ENCODE measurements around the gene ETS2. TPM values are rescaled to one million over a fixed set of nuclear protein-coding genes. Genes with fewer than 3 reads are reported as not detected.

ETS2 gene
- polyA plus RNA-seq, 2 donors = 33.6 to 53.3 TPM

DNA sequence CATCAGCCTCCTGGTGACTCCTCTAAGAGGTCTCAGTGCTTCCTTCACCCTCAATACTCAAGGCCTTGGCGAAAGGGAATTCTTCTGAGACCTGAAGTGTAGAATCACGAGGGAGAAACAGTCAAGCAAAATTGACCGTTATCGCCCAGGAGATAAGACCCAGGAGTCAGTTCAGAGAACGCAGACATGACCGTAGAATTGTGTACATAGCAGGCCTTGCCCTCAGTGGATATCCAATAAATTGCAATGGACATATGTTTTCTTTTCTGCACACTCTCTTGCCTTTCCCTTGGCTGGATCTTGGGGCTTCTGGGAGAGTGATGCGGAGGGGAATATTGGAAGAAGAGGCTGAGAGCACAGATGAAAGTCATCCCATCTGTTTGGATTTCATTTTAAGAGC is 15.7 kb upstream of the ETS2 start:
- WGBS, 2 donors = 76 to 77% methylated on average over 7 of the region's 7 CpGs

GRCh38 chr21:38790961-38791360 is 14.8 kb upstream of the ETS2 start:
- whole genome bisulfite sequencing, 2 donors = 65 to 70% methylated on average over 4 of the region's 4 CpGs
- Histone ChIP-seq H3K27me3 (ENCODE audit: control insufficient read depth in 1 of 2, insufficient read depth in 2 of 2, low read length in 2 of 2) (no peaks in the 10 kb centered on the region), H3K36me3 (ENCODE audit: control insufficient read depth in 2 of 2, insufficient read depth in 2 of 2, low read length in 1 of 2) (no peaks in the 10 kb centered on the region), H3K27ac (ENCODE audit: low read depth in 2 of 2, low read length in 1 of 2) (no peak overlapping the region), H3K4me3 (ENCODE audit: low read depth in 1 of 2, low read length in 2 of 2) (no peak overlapping the region), H3K4me1 (ENCODE audit: control insufficient read depth in 2 of 2, insufficient read depth in 2 of 2, low read length in 1 of 2) (peaks cover 0 to 12% of the 10 kb centered on the region in 2 donors), H3K9me3 (ENCODE audit: control insufficient read depth in 2 of 2, insufficient read depth in 1 of 2, low read depth in 1 of 2, low read length in 1 of 2) (no peaks in the 10 kb centered on the region)

More for the DNA sequence above, 15.7 kb upstream of the ETS2 start:
- Histone ChIP-seq H3K27me3 (ENCODE audit: control insufficient read depth in 1 of 2, insufficient read depth in 2 of 2, low read length in 2 of 2) (no peaks in the 10 kb centered on the region), H3K9me3 (ENCODE audit: control insufficient read depth in 2 of 2, insufficient read depth in 1 of 2, low read depth in 1 of 2, low read length in 1 of 2) (no peaks in the 10 kb centered on the region), H3K4me3 (ENCODE audit: low read depth in 1 of 2, low read length in 2 of 2) (no peak overlapping the region), H3K27ac (ENCODE audit: low read depth in 2 of 2, low read length in 1 of 2) (no peak overlapping the region), H3K4me1 (ENCODE audit: control insufficient read depth in 2 of 2, insufficient read depth in 2 of 2, low read length in 1 of 2) (peaks cover 0 to 10% of the 10 kb centered on the region in 2 donors), H3K36me3 (ENCODE audit: control insufficient read depth in 2 of 2, insufficient read depth in 2 of 2, low read length in 1 of 2) (no peaks in the 10 kb centered on the region)

- H3K4me3 ChIP-seq (ENCODE audit: low read depth in 1 of 2, low read length in 2 of 2) = no peak overlapping the region
- no peaks in the 10 kb centered on the region for H3K36me3 ChIP-seq (ENCODE audit: control insufficient read depth in 2 of 2, insufficient read depth in 2 of 2, low read length in 1 of 2)
- H3K4me1 ChIP-seq (ENCODE audit: control insufficient read depth in 2 of 2, insufficient read depth in 2 of 2, low read length in 1 of 2) = peaks cover 0 to 13% of the 10 kb centered on the region in 2 donors
- H3K9me3 ChIP-seq (ENCODE audit: control insufficient read depth in 2 of 2, insufficient read depth in 1 of 2, low read depth in 1 of 2, low read length in 1 of 2) = no peaks in the 10 kb centered on the region
- 84 to 93% methylated on average over 5 of the region's 5 CpGs for WGBS, 2 donors
- H3K27ac ChIP-seq (ENCODE audit: low read depth in 2 of 2, low read length in 1 of 2) = no peak overlapping the region
- H3K27me3 ChIP-seq (ENCODE audit: control insufficient read depth in 1 of 2, insufficient read depth in 2 of 2, low read length in 2 of 2) = no peaks in the 10 kb centered on the region
Observed at GRCh38 chr21:38792676-38793459, 12.9 kb upstream of the ETS2 start.

GRCh38 chr21:38793926-38794713 is 11.6 kb upstream of the ETS2 start:
- 75 to 79% methylated on average over 16 of the region's 16 CpGs for WGBS, 2 donors

DNA sequence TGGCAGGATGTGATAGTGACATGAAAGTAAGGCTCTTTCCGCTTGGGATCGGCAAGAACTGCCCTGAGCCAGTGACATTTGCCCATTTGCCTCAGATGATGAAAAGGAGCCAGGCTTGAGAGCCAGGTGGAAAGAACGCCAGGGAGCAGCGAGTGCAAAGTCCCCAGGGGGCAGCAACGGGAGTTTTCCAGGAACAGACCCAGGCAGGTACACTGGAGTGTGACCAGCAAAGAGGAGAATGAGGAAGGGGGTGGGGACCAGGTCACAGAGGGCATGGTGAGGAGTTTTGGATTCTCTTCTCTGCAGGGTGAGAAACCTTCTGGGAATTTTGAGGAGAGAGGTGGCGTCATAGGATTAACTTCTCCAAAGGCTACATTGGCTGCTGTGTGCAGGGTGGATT is 10.8 kb upstream of the ETS2 start:
- Histone ChIP-seq H3K4me3 (ENCODE audit: low read depth in 1 of 2, low read length in 2 of 2) (no peak overlapping the region), H3K27ac (ENCODE audit: low read depth in 2 of 2, low read length in 1 of 2) (no peak overlapping the region), H3K36me3 (ENCODE audit: control insufficient read depth in 2 of 2, insufficient read depth in 2 of 2, low read length in 1 of 2) (no peaks in the 10 kb centered on the region), H3K27me3 (ENCODE audit: control insufficient read depth in 1 of 2, insufficient read depth in 2 of 2, low read length in 2 of 2) (no peaks in the 10 kb centered on the region), H3K4me1 (ENCODE audit: control insufficient read depth in 2 of 2, insufficient read depth in 2 of 2, low read length in 1 of 2) (peaks cover 0 to 10% of the 10 kb centered on the region in 2 donors), H3K9me3 (ENCODE audit: control insufficient read depth in 2 of 2, insufficient read depth in 1 of 2, low read depth in 1 of 2, low read length in 1 of 2) (no peaks in the 10 kb centered on the region)
- WGBS, 2 donors = 51 to 54% methylated on average over 6 of the region's 6 CpGs

More at GRCh38 chr21:38793926-38794713, 11.6 kb upstream of the ETS2 start:
- Histone ChIP-seq H3K4me1 (ENCODE audit: control insufficient read depth in 2 of 2, insufficient read depth in 2 of 2, low read length in 1 of 2) (peaks cover 0 to 10% of the 10 kb centered on the region in 2 donors), H3K27ac (ENCODE audit: low read depth in 2 of 2, low read length in 1 of 2) (no peak overlapping the region), H3K36me3 (ENCODE audit: control insufficient read depth in 2 of 2, insufficient read depth in 2 of 2, low read length in 1 of 2) (no peaks in the 10 kb centered on the region), H3K27me3 (ENCODE audit: control insufficient read depth in 1 of 2, insufficient read depth in 2 of 2, low read length in 2 of 2) (no peaks in the 10 kb centered on the region), H3K9me3 (ENCODE audit: control insufficient read depth in 2 of 2, insufficient read depth in 1 of 2, low read depth in 1 of 2, low read length in 1 of 2) (no peaks in the 10 kb centered on the region), H3K4me3 (ENCODE audit: low read depth in 1 of 2, low read length in 2 of 2) (no peak overlapping the region)

DNA sequence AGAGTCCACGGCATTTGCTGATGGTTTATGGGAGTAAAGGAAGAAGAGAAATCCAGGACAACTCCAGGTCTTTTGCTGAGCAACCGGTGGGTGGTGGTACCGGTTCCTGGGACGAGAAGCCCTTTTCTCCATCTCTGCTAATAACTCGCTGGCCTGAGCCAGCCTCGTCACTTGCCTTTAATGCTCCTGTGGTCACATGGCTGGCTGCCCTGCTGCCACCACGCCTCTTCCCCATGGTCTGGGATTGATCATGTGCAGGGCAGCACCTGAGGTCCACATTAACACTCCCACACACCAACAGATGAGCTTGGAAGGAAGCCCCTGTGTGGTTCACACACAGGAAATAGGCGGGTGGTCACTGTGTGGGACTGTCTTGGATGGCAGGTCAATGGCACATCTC is 10.3 kb upstream of the ETS2 start:
- Histone ChIP-seq H3K4me1 (ENCODE audit: control insufficient read depth in 2 of 2, insufficient read depth in 2 of 2, low read length in 1 of 2) (peaks cover 0 to 11% of the 10 kb centered on the region in 2 donors), H3K36me3 (ENCODE audit: control insufficient read depth in 2 of 2, insufficient read depth in 2 of 2, low read length in 1 of 2) (no peaks in the 10 kb centered on the region), H3K27me3 (ENCODE audit: control insufficient read depth in 1 of 2, insufficient read depth in 2 of 2, low read length in 2 of 2) (no peaks in the 10 kb centered on the region), H3K9me3 (ENCODE audit: control insufficient read depth in 2 of 2, insufficient read depth in 1 of 2, low read depth in 1 of 2, low read length in 1 of 2) (no peaks in the 10 kb centered on the region), H3K4me3 (ENCODE audit: low read depth in 1 of 2, low read length in 2 of 2) (no peak overlapping the region), H3K27ac (ENCODE audit: low read depth in 2 of 2, low read length in 1 of 2) (no peak overlapping the region)
- 91 to 92% methylated on average over 8 of the region's 8 CpGs for WGBS, 2 donors

DNA sequence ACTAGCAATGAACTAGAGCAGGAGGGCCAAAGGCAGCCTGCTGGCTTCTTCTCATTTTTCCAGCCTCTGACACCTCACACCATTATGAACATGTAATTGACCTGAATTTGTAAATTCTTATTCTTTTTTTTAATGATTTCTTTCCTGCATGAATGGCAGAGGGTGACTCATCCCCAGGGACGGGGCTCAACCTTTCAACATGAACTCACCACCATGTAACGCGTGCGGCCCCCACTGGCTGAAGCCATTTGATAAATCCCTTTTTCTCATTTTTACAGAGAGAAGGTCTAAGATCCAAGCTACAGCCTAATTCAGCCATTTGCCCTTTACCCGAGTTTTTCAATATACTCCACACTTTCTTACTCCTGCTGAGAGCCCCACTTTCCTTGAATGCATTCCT is 9.3 kb upstream of the ETS2 start:
- H3K4me3 ChIP-seq (ENCODE audit: low read depth in 1 of 2, low read length in 2 of 2) = no peak overlapping the region
- no peak overlapping the region for H3K27ac ChIP-seq (ENCODE audit: low read depth in 2 of 2, low read length in 1 of 2)
- no peaks in the 10 kb centered on the region for H3K27me3 ChIP-seq (ENCODE audit: control insufficient read depth in 1 of 2, insufficient read depth in 2 of 2, low read length in 2 of 2)
- no peaks in the 10 kb centered on the region for H3K36me3 ChIP-seq (ENCODE audit: control insufficient read depth in 2 of 2, insufficient read depth in 2 of 2, low read length in 1 of 2)
- 82 to 86% methylated on average over 5 of the region's 5 CpGs for WGBS, 2 donors
- peaks cover 0 to 14% of the 10 kb centered on the region in 2 donors for H3K4me1 ChIP-seq (ENCODE audit: control insufficient read depth in 2 of 2, insufficient read depth in 2 of 2, low read length in 1 of 2)
- H3K9me3 ChIP-seq (ENCODE audit: control insufficient read depth in 2 of 2, insufficient read depth in 1 of 2, low read depth in 1 of 2, low read length in 1 of 2) = no peaks in the 10 kb centered on the region

DNA sequence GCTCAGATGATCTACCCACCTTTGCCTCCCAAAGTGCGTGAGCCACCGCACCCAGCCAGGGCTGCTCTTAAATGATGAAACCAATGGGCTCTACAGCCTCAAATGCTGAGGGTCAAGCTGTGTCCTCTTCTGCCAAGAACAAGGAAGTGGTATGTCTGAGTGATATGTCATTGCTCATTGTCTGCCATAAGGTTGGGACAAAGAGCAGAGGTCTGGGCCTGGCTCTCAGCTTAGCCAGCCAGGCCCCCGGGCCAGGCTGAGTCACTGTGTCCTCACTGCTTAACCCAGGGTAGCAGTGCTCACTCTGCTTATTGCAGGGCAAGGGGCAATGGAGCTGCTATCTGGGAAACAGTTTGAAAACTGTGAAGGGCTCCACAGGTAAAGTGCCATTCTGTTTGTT is 8.3 kb upstream of the ETS2 start:
- WGBS, 2 donors = 73 to 76% methylated on average over 3 of the region's 3 CpGs
- no peaks in the 10 kb centered on the region for H3K36me3 ChIP-seq (ENCODE audit: control insufficient read depth in 2 of 2, insufficient read depth in 2 of 2, low read length in 1 of 2)
- peaks cover 4 to 14% of the 10 kb centered on the region in 2 donors for H3K4me1 ChIP-seq (ENCODE audit: control insufficient read depth in 2 of 2, insufficient read depth in 2 of 2, low read length in 1 of 2)
- no peak overlapping the region for H3K4me3 ChIP-seq (ENCODE audit: low read depth in 1 of 2, low read length in 2 of 2)
- no peak overlapping the region for H3K27ac ChIP-seq (ENCODE audit: low read depth in 2 of 2, low read length in 1 of 2)
- no peaks in the 10 kb centered on the region for H3K27me3 ChIP-seq (ENCODE audit: control insufficient read depth in 1 of 2, insufficient read depth in 2 of 2, low read length in 2 of 2)
- H3K9me3 ChIP-seq (ENCODE audit: control insufficient read depth in 2 of 2, insufficient read depth in 1 of 2, low read depth in 1 of 2, low read length in 1 of 2) = no peaks in the 10 kb centered on the region

DNA sequence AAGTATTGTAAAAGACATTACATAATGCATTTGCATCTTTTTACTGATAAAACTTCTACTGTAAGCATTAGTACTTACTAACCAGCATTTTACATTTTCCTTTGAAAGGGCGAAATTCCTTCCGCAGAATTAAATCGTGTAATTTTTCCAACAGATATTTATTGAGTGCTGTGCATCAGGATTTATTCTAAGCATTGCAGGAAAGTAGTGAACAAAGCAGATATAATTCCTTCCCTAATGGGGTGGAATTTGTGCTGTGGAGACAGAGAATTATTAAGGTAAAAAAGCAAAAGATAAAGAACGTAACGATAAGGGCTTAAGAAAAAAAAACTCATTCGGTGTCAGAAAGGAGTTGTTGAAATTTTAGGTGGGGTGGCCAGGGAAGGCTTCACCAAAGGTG is 7.6 kb upstream of the ETS2 start:
- no peak overlapping the region for H3K27ac ChIP-seq (ENCODE audit: low read depth in 2 of 2, low read length in 1 of 2)

More for the DNA sequence above, 7.6 kb upstream of the ETS2 start:
- Histone ChIP-seq H3K4me3 (ENCODE audit: low read depth in 1 of 2, low read length in 2 of 2) (no peak overlapping the region), H3K9me3 (ENCODE audit: control insufficient read depth in 2 of 2, insufficient read depth in 1 of 2, low read depth in 1 of 2, low read length in 1 of 2) (no peaks in the 10 kb centered on the region), H3K36me3 (ENCODE audit: control insufficient read depth in 2 of 2, insufficient read depth in 2 of 2, low read length in 1 of 2) (no peaks in the 10 kb centered on the region), H3K4me1 (ENCODE audit: control insufficient read depth in 2 of 2, insufficient read depth in 2 of 2, low read length in 1 of 2) (peaks cover 4 to 14% of the 10 kb centered on the region in 2 donors), H3K27me3 (ENCODE audit: control insufficient read depth in 1 of 2, insufficient read depth in 2 of 2, low read length in 2 of 2) (no peaks in the 10 kb centered on the region)
- 85 to 86% methylated on average over 6 of the region's 6 CpGs for WGBS, 2 donors
